Common myeloid progenitor, CD34-positive (primary cell): Measurements from ENCODE around the gene VCAM1.

Source experiments
- CTCF ChIA-PET: fragments of 350-600 bp; sonication (Branson Sonifier 250); formaldehyde crosslinking; loops from one replicate; lab custom pipeline; 2021; ENCODE audit warnings: antibody characterized with exemption; lab: Charles Lee
- POLR2A ChIA-PET: fragments of 350-600 bp; sonication (Branson Sonifier 250); formaldehyde crosslinking; loops from one replicate; lab custom pipeline; 2021; ENCODE audit warnings: antibody characterized with exemption; lab: Charles Lee
- DNase-seq, 3 donors: peaks; one replicate each; pipeline versions ENCODE4 v3.0.0 to v3.0.0-alpha.2; 2013
- H3K27ac ChIP-seq, 2 experiments: 1 replicate in 1 of 2; 2 replicates in 1 of 2; pipeline ENCODE4 v1.7.0; 2013; ENCODE audit warnings: inconsistent platforms in 2 of 2, low read length in 2 of 2, mild to moderate bottlenecking in 2 of 2, low read depth in 1 of 2, moderate library complexity in 1 of 2; ENCODE audit not compliant: severe bottlenecking in 2 of 2, insufficient read depth in 1 of 2, poor library complexity in 1 of 2
- H3K27me3 ChIP-seq, 5 experiments: replicated peaks in 2 of 5; 1 replicate in 3 of 5; 2 replicates in 2 of 5; pipeline versions ENCODE4 v1.6.1 to v1.7.0; 2013; ENCODE audit warnings: low read length in 4 of 5, mild to moderate bottlenecking in 2 of 5, moderate library complexity in 2 of 5, inconsistent platforms in 1 of 5; ENCODE audit not compliant: insufficient read depth in 5 of 5, control insufficient read depth in 4 of 5
- H3K36me3 ChIP-seq, 4 experiments: 1 replicate in 2 of 4; 2 replicates in 2 of 4; pipeline versions ENCODE4 v1.6.1 to v1.7.0; 2013; ENCODE audit warnings: low read length in 3 of 4, control low read depth in 1 of 4, mild to moderate bottlenecking in 1 of 4; ENCODE audit not compliant: control insufficient read depth in 4 of 4, insufficient read depth in 4 of 4
- H3K4me1 ChIP-seq, 4 experiments: 1 replicate in 3 of 4; 2 replicates in 1 of 4; pipeline versions ENCODE4 v1.6.1 to v1.7.1; 2013; ENCODE audit warnings: low read length in 3 of 4, mild to moderate bottlenecking in 3 of 4, control low read depth in 1 of 4, inconsistent platforms in 1 of 4, moderate library complexity in 1 of 4; ENCODE audit not compliant: control insufficient read depth in 4 of 4, insufficient read depth in 4 of 4; ENCODE audit errors: control extremely low read depth in 1 of 4
- H3K4me3 ChIP-seq, 7 experiments: 1 replicate in 4 of 7; 2 replicates in 3 of 7; pipeline versions ENCODE4 v1.5.1 to v1.7.0; 2013; ENCODE audit warnings: mild to moderate bottlenecking in 7 of 7, low read length in 6 of 7, moderate library complexity in 6 of 7, inconsistent platforms in 2 of 7, low read depth in 2 of 7, control low read depth in 1 of 7; ENCODE audit not compliant: insufficient read depth in 4 of 7, control insufficient read depth in 1 of 7; ENCODE audit errors: extremely low read depth in 1 of 7
- H3K9me3 ChIP-seq, 5 experiments: 1 replicate in 4 of 5; 2 replicates in 1 of 5; pipeline versions ENCODE4 v1.6.1 to v1.7.1; 2013; ENCODE audit warnings: low read length in 4 of 5, mild to moderate bottlenecking in 2 of 5, inconsistent platforms in 1 of 5, low read depth in 1 of 5, moderate library complexity in 1 of 5; ENCODE audit not compliant: control insufficient read depth in 4 of 5, insufficient read depth in 2 of 5; ENCODE audit errors: control extremely low read depth in 1 of 5
- WGBS: methylation state at CpG from one replicate; pipeline ENCODE4 v1.1.5; 2013; ENCODE audit not compliant: insufficient coverage; 5-methylcytosine and 5-hydroxymethylcytosine counted together

Gene VCAM1

DNA sequence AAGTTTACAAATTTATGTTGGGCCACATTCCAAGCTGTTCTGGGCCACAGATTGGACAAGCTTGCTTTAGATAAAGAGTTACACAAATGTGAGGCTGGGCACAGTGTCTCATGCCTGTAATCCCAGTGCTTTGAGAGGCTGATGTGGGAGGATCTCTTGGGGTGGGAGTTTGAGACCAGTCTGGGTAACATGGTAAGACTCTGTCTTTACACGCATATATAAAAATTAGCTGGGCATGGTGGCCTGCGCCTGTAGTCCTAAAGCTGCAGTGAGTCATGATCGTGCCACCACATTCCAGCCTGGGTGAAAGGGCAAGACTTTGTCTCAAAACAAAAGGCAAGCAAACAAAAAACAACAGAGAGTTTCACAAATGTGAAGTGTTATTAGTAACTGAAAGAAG is 5.9 kb upstream of the VCAM1 start:
- 96% methylated on average over 3 of the region's 3 CpGs for WGBS
- no peaks in the 10 kb centered on the region for H3K27me3 ChIP-seq
- ChIA-PET POLR2A (no interaction called here), CTCF (no interaction called here)
- H3K9me3 ChIP-seq: peaks cover 0 to 2% (median 0%) of the 10 kb centered on the region in 5 experiments
- no peak overlapping the region for H3K27ac ChIP-seq
- H3K4me1 ChIP-seq: peaks cover 0 to 4% (median 0%) of the 10 kb centered on the region in 4 experiments
- no peak for DNase-seq
- no peaks in the 10 kb centered on the region for H3K36me3 ChIP-seq
- H3K4me3 ChIP-seq: no peak overlapping the region

DNA sequence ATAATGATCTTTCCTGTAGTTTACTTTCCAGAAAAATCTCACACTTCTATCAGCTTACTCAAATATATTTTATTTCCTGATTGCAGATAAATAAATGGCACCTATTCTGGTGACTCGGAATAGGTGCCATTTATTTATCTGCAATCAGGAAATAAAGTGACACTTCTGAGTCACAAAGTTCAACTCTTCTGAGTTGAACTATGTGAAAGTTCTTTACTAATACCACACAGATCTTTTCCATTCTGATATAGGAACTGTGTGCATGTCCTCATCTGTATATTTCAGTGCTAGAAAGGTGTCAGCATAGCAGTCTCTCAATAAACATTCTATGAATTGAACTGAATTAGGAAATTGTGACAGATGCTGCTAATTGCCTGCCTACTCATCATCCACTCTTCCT is 4.9 kb upstream of the VCAM1 start:
- H3K27ac ChIP-seq: no peak overlapping the region
- no peaks in the 10 kb centered on the region for H3K36me3 ChIP-seq
- POLR2A ChIA-PET: no interaction called here
- no peaks in the 10 kb centered on the region for H3K27me3 ChIP-seq
- whole genome bisulfite sequencing: 80% methylated on average over 1 of the region's 1 CpG
- peaks cover 0 to 2% (median 0%) of the 10 kb centered on the region in 5 experiments for H3K9me3 ChIP-seq
- H3K4me1 ChIP-seq: peaks cover 0 to 4% (median 0%) of the 10 kb centered on the region in 4 experiments
- CTCF ChIA-PET: no interaction called here
- no peak for DNase-seq
- no peak overlapping the region for H3K4me3 ChIP-seq

DNA sequence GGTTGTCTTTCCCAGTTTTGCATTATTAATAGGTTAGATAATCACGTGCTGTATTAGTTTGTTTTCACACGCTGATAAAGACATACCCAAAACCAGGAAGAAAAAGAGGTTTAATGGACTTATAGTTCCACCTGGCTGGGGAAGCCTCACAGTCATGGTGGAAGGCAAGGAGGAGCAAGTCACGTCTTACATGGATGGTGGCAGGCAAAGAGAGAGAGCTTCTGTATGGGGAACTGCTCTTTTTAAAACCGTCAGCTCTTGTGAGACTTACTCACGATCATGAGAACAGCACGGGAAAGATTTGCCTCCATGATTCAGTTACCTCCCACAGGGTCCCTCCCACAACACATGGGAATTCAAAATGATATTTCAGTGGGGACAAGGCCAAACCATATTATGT is 2.3 kb upstream of the VCAM1 start:
- no peaks in the 10 kb centered on the region for H3K9me3 ChIP-seq
- POLR2A ChIA-PET: no interaction called here
- no peak for DNase-seq
- CTCF ChIA-PET: no interaction called here
- no peaks in the 10 kb centered on the region for H3K27me3 ChIP-seq
- no peak overlapping the region for H3K27ac ChIP-seq
- H3K4me1 ChIP-seq: peaks cover 0 to 4% (median 0%) of the 10 kb centered on the region in 4 experiments
- H3K4me3 ChIP-seq: no peak overlapping the region
- WGBS: 98% methylated on average over 4 of the region's 6 CpGs
- no peaks in the 10 kb centered on the region for H3K36me3 ChIP-seq

DNA sequence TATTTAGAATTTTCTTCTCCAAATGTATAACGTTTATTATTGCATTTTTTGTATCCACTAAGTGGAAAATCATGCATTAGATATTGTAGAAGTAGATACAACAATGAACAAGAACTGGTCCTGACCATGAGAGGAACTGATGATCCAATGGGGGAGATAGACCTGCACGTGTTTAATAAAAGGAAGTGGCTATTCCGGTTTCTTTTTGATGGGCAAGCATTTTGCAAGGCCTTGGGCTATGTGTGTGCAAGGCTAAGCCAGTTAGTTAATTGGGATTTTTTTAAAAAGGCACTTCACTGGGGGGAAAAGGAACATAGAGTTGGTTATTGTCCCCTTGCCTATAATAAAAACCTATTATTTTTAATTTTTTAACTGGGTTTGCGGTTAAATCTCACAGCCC is 961 bp upstream of the VCAM1 start:
- ChIA-PET POLR2A (no interaction called here), CTCF (no interaction called here)
- H3K4me3 ChIP-seq: no peak overlapping the region
- WGBS: 78% methylated on average over 3 of the region's 4 CpGs
- no peak for DNase-seq
- H3K9me3 ChIP-seq: no peaks in the 10 kb centered on the region
- H3K4me1 ChIP-seq: no peaks in the 10 kb centered on the region
- H3K27ac ChIP-seq: no peak overlapping the region
- H3K36me3 ChIP-seq: no peaks in the 10 kb centered on the region
- no peaks in the 10 kb centered on the region for H3K27me3 ChIP-seq

DNA sequence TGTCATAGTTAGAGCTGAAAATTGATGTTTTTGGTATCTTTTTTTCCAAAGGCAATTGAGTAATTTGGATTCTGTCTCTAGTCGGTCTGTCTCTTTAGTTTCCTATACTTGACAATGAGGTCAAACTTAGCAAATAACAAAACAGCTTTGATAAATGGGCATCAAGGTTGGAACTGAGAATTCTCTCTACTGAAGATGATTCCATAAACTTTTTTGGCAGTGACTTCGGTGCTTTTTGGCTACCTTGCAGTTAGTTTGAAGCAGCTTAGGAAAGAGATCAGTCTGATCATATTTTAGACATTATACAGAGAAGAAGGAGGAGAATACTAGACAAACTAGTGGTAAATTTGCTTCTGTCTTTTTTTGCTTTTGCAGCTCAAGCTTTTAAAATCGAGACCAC is 559 bp downstream of the VCAM1 start:
- Histone ChIP-seq H3K27me3 (no peaks in the 10 kb centered on the region), H3K36me3 (no peaks in the 10 kb centered on the region), H3K4me3 (no peak overlapping the region), H3K27ac (no peak overlapping the region), H3K9me3 (no peaks in the 10 kb centered on the region), H3K4me1 (no peaks in the 10 kb centered on the region)
- 96% methylated on average over 3 of the region's 3 CpGs for WGBS
- DNase-seq: no peak
- ChIA-PET CTCF (interaction anchor here (1.1 kb wide), 1 partner anchor 13 kb away, joined by 3 read pairs; no protein-coding TSS in a partner anchor), POLR2A (no interaction called here)

DNA sequence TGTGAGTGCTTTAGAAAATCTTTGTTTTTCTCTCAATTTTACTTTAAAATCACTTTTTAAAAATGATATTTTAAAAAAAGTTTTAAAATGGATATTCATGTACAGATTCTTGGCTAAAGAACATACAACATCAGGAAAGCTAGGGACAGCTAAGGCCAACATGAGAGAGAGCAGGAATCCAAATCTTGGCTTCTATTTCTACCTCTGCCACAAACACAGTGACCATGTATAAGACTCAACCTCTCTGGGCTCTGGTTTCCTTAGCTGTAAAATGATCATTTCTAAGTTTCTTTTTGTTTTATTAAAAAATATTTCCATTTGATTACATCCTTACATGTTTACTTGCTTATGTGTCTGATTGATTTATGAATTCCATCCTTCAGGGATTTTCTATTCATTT is 1.2 kb downstream of the VCAM1 start:
- Histone ChIP-seq H3K36me3 (no peaks in the 10 kb centered on the region), H3K9me3 (no peaks in the 10 kb centered on the region), H3K4me3 (no peak overlapping the region), H3K27ac (no peak overlapping the region), H3K4me1 (no peaks in the 10 kb centered on the region), H3K27me3 (no peaks in the 10 kb centered on the region)
- ChIA-PET POLR2A (no interaction called here), CTCF (no interaction called here)
- DNase-seq: no peak

DNA sequence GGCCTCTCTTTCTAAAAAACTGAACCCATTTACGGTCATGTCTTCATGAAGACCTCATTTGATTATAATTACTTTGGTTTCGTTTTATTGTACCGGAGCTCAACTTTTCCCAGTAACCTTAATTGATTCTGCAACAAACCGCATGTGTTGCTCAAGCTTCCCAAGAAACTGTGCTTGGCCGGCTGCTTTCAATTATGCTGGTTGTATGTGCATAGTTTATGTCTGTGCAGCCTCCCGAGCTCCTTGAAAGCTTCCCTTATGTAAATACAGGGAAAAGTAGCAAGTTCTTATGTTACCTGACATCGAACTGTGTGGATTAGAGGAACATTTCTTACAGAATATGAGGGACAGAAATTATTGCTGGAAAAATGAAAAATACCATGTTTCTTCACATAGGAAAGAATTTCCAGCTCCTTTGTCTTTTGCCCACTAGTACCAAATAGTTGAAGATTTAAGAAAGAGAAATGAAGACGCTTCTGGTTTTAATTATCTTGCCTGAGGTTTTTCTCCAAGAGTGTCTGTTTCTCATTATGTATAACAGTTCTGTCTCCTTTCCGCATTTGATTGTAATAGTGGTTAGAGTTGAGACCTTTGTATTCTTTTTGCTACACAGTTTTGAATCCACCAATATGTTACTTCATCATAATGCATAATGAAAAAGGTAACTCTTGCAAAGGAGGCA is 2.1 kb downstream of the VCAM1 start:
- H3K4me3 ChIP-seq: no peak overlapping the region

More for the DNA sequence above, 2.1 kb downstream of the VCAM1 start:
- no peaks in the 10 kb centered on the region for H3K27me3 ChIP-seq
- no peaks in the 10 kb centered on the region for H3K4me1 ChIP-seq
- CTCF ChIA-PET: no interaction called here
- no peak overlapping the region for H3K27ac ChIP-seq
- WGBS: 100% methylated on average over 1 of the region's 9 CpGs
- POLR2A ChIA-PET: interaction anchor here (0.5 kb wide), 1 partner anchor 106 kb away, joined by 3 read pairs; no protein-coding TSS in a partner anchor
- DNase-seq: no peak
- no peaks in the 10 kb centered on the region for H3K9me3 ChIP-seq
- H3K36me3 ChIP-seq: no peaks in the 10 kb centered on the region
